Endodermal cell (in vitro differentiated cells): Measurements from ENCODE around the gene RTL5. TPM values are rescaled to one million over a fixed set of nuclear protein-coding genes. Genes with fewer than 3 reads are reported as not detected.

ENCODE experiments used
- DNase-seq: peaks from one replicate; pipeline ENCODE4 v3.0.0-alpha.2; 2017
- H3K27ac ChIP-seq: 2 replicates; pipeline ENCODE4 v1.5.1; 2013; ENCODE audit warnings: mild to moderate bottlenecking, low read depth, low read length, moderate library complexity
- H3K27me3 ChIP-seq: 2 replicates; pipeline ENCODE4 v1.6.1; 2013; ENCODE audit warnings: mild to moderate bottlenecking, low read length, moderate library complexity; ENCODE audit not compliant: insufficient read depth, control insufficient read depth, poor library complexity, severe bottlenecking
- H3K36me3 ChIP-seq: 2 replicates; pipeline ENCODE4 v1.7.0; 2013; ENCODE audit warnings: mild to moderate bottlenecking, low read length, moderate library complexity; ENCODE audit not compliant: control insufficient read depth, insufficient read depth
- H3K4me1 ChIP-seq: one replicate; pipeline ENCODE4 v1.7.0; 2013; ENCODE audit warnings: low read length; ENCODE audit not compliant: control insufficient read depth, insufficient read depth
- H3K4me3 ChIP-seq: 2 replicates; pipeline ENCODE4 v1.5.1; 2013; ENCODE audit warnings: mild to moderate bottlenecking, low read length, moderate library complexity
- H3K9ac ChIP-seq: 2 replicates; pipeline ENCODE4 v1.6.1; 2013; ENCODE audit warnings: mild to moderate bottlenecking, low read length, moderate library complexity; ENCODE audit not compliant: poor library complexity, severe bottlenecking; ENCODE audit errors: extremely low read depth
- H3K9me3 ChIP-seq: 2 replicates; pipeline ENCODE4 v1.6.1; 2013; ENCODE audit warnings: mild to moderate bottlenecking, low read length, moderate library complexity; ENCODE audit not compliant: control insufficient read depth
- H3K27ac Mint-ChIP-seq: 2 replicates; pipeline ENCODE4 v1.8.0; 2020; ENCODE audit warnings: mixed read lengths
- H3K27me3 Mint-ChIP-seq: 2 replicates; pipeline ENCODE4 v1.8.0; 2021; ENCODE audit warnings: mild to moderate bottlenecking, mixed read lengths; ENCODE audit not compliant: insufficient read depth
- H3K36me3 Mint-ChIP-seq: 2 replicates; pipeline ENCODE4 v1.8.0; 2020; ENCODE audit warnings: low read depth, mixed read lengths
- H3K4me1 Mint-ChIP-seq: 2 replicates; pipeline ENCODE4 v1.8.0; 2020; ENCODE audit warnings: mixed read lengths
- H3K4me3 Mint-ChIP-seq: 2 replicates; pipeline ENCODE4 v1.8.0; 2020; ENCODE audit warnings: mild to moderate bottlenecking, moderate library complexity, mixed read lengths
- H3K9me3 Mint-ChIP-seq: 2 replicates; pipeline ENCODE4 v1.8.0; 2020; ENCODE audit warnings: mild to moderate bottlenecking, mixed read lengths
- WGBS, 2 experiments: methylation state at CpG; one replicate each; pipeline versions ENCODE4 v1.1.5 to v1.1.7; 2013; ENCODE audit warnings: missing lambda C conversion rate in 2 of 2, mixed read lengths in 1 of 2; ENCODE audit not compliant: insufficient coverage in 1 of 2, insufficient read length in 1 of 2; 5-methylcytosine and 5-hydroxymethylcytosine counted together
- total RNA-seq, 2 donors: library from RNA; stranded (reverse); fragmentation: NEBNext Ultra II Directional in 1 of 2; extraction: Animal tissue kit (Norgen Biotek cat#: 25700) in 1 of 2; gene quantifications; 2 replicates in 1 of 2; 3 replicates in 1 of 2; pipeline ENCODE4 v1.2.1, GENCODE V29; 2021
- TF ChIP-seq, protein P1 (sequence below): fragments of 200-600 bp; sonication (generic); conservative IDR thresholded peaks from 2 replicates; pipeline ENCODE4 v1.5.0; 2021; ENCODE audit warnings: antibody characterized with exemption, mild to moderate bottlenecking

The RTL5 gene
- total RNA-seq, 2 donors from 2014 or later = 8.4 to 9.9 TPM

DNA sequence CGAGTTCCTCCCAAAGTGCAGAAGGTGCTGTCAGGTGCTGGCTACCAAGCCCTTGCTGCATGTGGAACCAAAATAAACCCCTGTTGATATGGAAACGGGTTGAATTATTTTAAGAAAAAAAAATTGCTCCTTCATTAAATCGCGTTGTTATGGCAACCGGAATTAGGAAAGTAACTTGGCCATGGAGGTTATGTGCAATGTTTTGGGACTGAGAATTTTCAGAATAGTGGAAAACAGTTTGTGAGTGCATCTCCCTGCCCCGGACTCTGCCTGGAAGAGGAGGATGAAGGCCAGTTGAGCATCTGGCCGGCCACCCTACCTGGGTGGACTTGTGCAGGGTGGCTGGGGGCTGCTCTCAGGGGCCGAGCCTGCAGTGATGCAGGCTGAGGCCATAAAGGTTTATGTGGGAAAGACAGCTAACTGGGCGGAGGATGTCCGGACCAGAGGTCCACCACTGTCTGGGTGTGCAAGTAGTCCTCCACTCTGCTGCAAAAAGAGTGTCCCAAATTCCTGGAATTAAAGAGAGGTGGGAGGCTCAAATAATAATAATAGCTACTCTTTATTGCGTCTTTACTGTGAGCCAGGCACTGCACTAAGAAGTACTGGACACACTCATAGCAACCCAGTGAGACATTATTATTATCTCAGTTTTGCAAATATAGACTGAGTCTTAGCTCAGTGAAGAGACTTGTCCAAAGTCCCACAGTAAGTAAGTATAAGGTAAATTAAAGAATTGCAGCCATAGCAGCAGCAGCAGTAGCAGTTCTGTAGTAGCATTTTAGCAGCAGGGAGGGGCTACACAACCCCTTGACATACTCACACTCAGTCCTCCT, 20.6 kb downstream of the RTL5 start:
- no peak overlapping the region for H3K27ac Mint-ChIP-seq
- no peak overlapping the region for H3K9ac ChIP-seq
- no peaks in the 10 kb centered on the region for H3K36me3 ChIP-seq
- no peak overlapping the region for H3K4me3 ChIP-seq
- 94 to 100% methylated on average over 3 to 11 of the region's 11 CpGs for WGBS, 2 experiments
- H3K9me3 ChIP-seq = no peaks in the 10 kb centered on the region
- H3K9me3 Mint-ChIP-seq = peaks cover 66% of the 10 kb centered on the region
- peaks cover 29% of the 10 kb centered on the region for H3K4me1 Mint-ChIP-seq
- peak; percentile 9 for DNase-seq
- H3K27ac ChIP-seq = no peak overlapping the region
- no peaks in the 10 kb centered on the region for H3K27me3 ChIP-seq
- no peak overlapping the region for H3K4me3 Mint-ChIP-seq
- no peaks in the 10 kb centered on the region for H3K36me3 Mint-ChIP-seq
- H3K27me3 Mint-ChIP-seq = no peaks in the 10 kb centered on the region
- TF ChIP-seq, protein P1, sequence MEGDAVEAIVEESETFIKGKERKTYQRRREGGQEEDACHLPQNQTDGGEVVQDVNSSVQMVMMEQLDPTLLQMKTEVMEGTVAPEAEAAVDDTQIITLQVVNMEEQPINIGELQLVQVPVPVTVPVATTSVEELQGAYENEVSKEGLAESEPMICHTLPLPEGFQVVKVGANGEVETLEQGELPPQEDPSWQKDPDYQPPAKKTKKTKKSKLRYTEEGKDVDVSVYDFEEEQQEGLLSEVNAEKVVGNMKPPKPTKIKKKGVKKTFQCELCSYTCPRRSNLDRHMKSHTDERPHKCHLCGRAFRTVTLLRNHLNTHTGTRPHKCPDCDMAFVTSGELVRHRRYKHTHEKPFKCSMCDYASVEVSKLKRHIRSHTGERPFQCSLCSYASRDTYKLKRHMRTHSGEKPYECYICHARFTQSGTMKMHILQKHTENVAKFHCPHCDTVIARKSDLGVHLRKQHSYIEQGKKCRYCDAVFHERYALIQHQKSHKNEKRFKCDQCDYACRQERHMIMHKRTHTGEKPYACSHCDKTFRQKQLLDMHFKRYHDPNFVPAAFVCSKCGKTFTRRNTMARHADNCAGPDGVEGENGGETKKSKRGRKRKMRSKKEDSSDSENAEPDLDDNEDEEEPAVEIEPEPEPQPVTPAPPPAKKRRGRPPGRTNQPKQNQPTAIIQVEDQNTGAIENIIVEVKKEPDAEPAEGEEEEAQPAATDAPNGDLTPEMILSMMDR = no peak
- peaks cover 5% of the 10 kb centered on the region for H3K4me1 ChIP-seq

DNA sequence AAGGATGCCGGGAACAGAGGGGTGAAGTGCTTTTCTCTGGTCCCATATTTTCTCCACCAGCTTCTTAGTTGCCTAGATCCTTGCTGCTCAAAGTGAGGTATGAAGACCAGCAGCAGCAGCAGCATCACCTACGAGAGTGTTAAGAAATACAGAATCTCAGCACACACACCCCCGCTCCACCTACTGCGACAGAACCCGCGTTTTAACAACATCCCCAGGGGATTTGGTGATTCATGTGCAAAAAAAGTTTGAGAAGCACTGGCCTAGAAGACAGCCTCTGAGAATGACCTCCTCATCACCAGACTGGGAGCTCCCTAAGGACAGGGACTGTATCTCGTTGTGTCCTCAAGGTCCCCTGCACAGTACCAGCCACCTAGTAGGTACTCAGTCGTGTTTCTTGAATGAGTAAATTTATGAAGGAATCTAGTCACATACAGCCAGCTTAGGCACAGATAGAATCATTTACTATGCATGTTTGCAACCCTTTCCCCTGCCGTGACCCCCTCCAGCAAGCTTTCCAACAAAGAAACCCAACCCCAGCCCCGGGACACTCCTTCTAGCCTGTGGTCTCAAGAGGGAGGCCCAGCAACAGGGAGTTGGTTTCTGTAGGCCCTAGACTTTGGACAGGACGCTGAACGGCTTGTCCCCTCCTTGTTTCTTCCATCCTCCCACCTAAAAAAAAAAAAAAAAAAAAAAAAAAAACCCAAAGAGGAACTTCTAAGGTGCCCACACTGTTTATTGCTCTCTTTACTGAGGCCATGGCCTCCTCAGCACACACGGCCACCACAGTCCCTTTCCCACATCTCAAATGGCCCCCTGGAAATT, 21.5 kb downstream of the RTL5 start:
- Histone ChIP-seq H3K27me3 (no peaks in the 10 kb centered on the region), H3K36me3 (no peaks in the 10 kb centered on the region), H3K4me1 (peaks cover 5% of the 10 kb centered on the region), H3K9me3 (no peaks in the 10 kb centered on the region), H3K9ac (no peak overlapping the region), H3K27ac (no peak overlapping the region), H3K4me3 (no peak overlapping the region)
- no peaks in the 10 kb centered on the region for H3K27me3 Mint-ChIP-seq
- H3K9me3 Mint-ChIP-seq = peaks cover 71% of the 10 kb centered on the region
- H3K36me3 Mint-ChIP-seq = no peaks in the 10 kb centered on the region
- no peak overlapping the region for H3K27ac Mint-ChIP-seq
- H3K4me1 Mint-ChIP-seq = peaks cover 26% of the 10 kb centered on the region
- DNase-seq = peak; percentile 28
- TF ChIP-seq, protein P1 = no peak
- 67 to 83% methylated on average over 7 to 13 of the region's 13 CpGs for WGBS, 2 experiments
- no peak overlapping the region for H3K4me3 Mint-ChIP-seq

DNA sequence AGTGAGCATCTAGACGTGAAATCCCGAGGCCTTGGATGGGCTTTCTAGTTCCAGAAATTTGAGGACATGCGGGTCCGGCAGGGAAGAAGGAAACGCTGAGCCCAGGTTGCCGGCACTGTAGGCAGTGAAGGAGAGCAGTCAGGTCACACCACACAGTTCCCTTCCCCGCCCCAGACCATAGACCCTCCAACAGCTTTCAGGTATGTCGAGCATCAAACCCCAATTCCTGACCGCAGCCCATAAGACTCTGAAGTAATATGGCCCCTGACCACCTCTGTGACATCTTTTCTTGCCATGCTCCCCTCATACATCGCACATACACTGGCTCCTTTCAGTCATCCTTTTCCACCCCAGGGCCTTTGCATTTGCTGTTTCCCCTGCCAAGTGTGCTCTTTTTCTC, 23.0 kb downstream of the RTL5 start:
- Histone ChIP-seq H3K4me1 (no peaks in the 10 kb centered on the region), H3K27me3 (no peaks in the 10 kb centered on the region), H3K27ac (no peak overlapping the region), H3K4me3 (no peak overlapping the region), H3K9ac (no peak overlapping the region), H3K9me3 (no peaks in the 10 kb centered on the region), H3K36me3 (no peaks in the 10 kb centered on the region)
- TF ChIP-seq, protein P1 = no peak
- peak; percentile 9 for DNase-seq
- H3K27me3 Mint-ChIP-seq = no peaks in the 10 kb centered on the region
- H3K36me3 Mint-ChIP-seq = no peaks in the 10 kb centered on the region
- peaks cover 77% of the 10 kb centered on the region for H3K9me3 Mint-ChIP-seq
- H3K4me1 Mint-ChIP-seq = peaks cover 15% of the 10 kb centered on the region
- no peak overlapping the region for H3K27ac Mint-ChIP-seq
- WGBS, 2 experiments = 93 to 100% methylated on average over 2 to 10 of the region's 10 CpGs
- H3K4me3 Mint-ChIP-seq = no peak overlapping the region
